Measurements from ENCODE around the gene RHOJ.

Gene RHOJ

DNA sequence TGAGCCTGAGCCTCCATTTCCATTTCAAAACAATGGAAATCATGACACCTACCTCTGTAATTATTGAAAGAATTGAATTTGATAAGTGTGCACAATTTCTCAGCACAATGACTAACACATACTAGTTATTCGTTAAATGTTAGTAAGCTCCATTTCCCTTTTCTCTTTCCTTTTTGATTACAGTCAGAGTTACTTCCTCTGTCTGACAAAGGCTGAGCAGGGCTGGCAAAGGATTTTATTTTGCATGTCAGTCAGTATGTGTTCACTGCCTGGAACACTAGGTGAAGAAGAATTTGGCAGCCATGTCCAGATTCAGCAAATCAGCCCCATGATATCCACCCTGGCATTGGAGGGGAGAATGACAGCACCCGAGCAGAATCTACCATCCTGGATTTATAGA, 12.2 kb upstream of the RHOJ start:
- no peak for DNase-seq (ENCODE audit: low spot score in 2 of 2)
- ATAC-seq (ENCODE audit: low read depth) = no peak
- H3K36me3 Mint-ChIP-seq = peaks cover 1% of the 10 kb centered on the region
- H3K9me3 Mint-ChIP-seq = peaks cover 5% of the 10 kb centered on the region
- no peak overlapping the region for H3K4me3 Mint-ChIP-seq
- no peaks in the 10 kb centered on the region for H3K4me1 Mint-ChIP-seq
- peaks cover 8% of the 10 kb centered on the region for H3K27me3 Mint-ChIP-seq
- H3K27ac Mint-ChIP-seq = no peak overlapping the region

DNA sequence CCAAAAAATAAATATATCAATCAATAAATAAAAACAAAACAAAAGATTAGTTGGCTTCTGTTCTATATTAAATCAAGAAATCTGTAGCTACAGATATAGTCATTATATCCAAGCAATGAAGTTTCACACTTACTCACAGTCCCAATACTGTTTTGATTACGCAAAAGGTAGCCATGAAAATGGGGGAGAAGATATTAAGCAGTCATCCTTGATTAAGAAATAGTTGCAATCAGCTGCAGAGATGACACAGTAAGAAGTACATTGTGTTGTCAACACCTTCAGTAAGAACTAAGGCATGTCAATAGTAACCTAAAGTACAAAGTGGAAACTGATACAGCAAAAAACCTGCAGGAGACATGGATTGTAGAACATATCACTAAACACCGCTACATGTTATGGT, 11.0 kb upstream of the RHOJ start:
- peaks cover 8% of the 10 kb centered on the region for H3K27me3 Mint-ChIP-seq
- H3K27ac Mint-ChIP-seq = no peak overlapping the region

DNA sequence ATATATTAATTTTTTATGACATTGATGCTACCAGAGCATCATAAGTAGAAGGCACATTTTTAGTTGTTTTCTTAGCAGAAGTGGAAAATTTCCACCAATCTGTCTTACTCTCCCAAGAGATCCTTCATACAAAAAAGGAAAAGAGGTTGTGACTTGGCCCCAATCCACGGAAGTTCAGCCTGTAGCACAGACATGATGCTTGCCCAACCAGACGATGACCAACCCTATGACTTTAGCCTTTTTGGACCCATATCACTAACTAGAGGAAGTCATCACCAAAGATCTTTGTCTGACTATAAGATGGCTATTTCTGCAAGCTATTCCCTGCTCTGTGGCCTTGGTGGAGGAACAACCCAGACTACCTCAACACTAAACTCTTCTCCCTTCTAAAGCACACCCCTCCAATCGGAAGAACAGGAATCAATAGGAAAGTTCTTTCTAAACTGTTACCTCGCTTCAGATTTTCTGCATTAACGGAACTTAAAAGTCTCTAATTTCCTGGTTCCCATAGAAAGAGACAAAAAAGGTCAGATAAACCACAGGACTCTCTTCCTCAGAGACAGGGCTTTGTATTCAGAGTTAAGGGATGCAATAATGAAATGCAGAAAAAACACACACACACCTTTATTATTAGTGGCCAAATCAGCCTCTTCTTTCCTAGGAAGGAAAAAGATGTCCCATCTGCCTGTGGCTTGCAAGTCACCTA, 4.1 kb upstream of the RHOJ start:
- ATAC-seq (ENCODE audit: low read depth) = no peak
- H3K36me3 Mint-ChIP-seq = no peaks in the 10 kb centered on the region
- peaks cover 2% of the 10 kb centered on the region for H3K9me3 Mint-ChIP-seq

More for the DNA sequence above, 11.0 kb upstream of the RHOJ start:
- Mint-ChIP-seq H3K4me1 (no peaks in the 10 kb centered on the region), H3K9me3 (peaks cover 5% of the 10 kb centered on the region), H3K4me3 (no peak overlapping the region), H3K36me3 (peaks cover 1% of the 10 kb centered on the region)
- ATAC-seq (ENCODE audit: low read depth) (no peak), DNase-seq (ENCODE audit: low spot score in 2 of 2) (no peak)

DNA sequence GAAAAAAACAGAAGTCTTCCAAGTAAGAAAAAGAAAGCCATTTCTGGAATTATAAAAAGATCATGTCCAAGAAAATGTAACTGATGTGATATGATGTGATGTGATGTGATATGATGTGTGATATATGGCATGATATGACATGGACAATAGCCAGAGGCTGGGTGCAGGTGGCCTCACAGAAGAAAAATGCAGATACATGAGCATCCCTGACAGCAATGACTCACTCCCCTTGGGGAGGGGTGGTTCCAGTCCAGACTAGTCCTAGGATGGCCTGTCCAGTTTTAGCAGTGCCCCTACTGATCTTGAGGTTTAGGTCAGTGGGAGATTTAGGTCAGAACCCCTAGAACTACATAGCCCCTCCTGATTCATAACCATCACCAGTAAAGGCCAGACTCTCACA, 3.5 kb upstream of the RHOJ start:
- Mint-ChIP-seq H3K4me3 (no peak overlapping the region), H3K27ac (no peak overlapping the region), H3K4me1 (no peaks in the 10 kb centered on the region), H3K9me3 (no peaks in the 10 kb centered on the region), H3K36me3 (no peaks in the 10 kb centered on the region), H3K27me3 (peaks cover 2% of the 10 kb centered on the region)
- no peak for DNase-seq (ENCODE audit: low spot score in 2 of 2)
- no peak for ATAC-seq (ENCODE audit: low read depth)

More for the DNA sequence above, 4.1 kb upstream of the RHOJ start:
- Mint-ChIP-seq H3K4me1 (no peaks in the 10 kb centered on the region), H3K27me3 (peaks cover 3% of the 10 kb centered on the region), H3K4me3 (no peak overlapping the region), H3K27ac (no peak overlapping the region)
- no peak for DNase-seq (ENCODE audit: low spot score in 2 of 2)

DNA sequence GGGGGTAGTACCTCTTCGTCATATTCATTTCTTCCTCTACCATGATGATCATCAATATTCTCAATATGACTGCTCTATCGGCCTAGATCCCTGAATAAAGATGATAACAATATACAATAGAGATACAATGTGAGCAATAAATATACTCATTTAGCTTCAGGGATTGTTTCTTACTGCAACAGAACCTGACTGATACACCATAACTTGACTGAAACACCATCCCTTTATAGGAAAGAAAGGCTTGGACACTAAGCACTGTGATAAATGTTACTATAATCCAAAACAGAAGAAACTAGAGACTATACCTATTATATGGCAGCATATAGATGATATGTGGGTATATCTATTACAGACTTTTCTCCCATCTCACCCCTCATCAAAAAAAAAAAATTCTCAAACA, 1.2 kb upstream of the RHOJ start:
- H3K4me3 Mint-ChIP-seq = no peak overlapping the region

DNA sequence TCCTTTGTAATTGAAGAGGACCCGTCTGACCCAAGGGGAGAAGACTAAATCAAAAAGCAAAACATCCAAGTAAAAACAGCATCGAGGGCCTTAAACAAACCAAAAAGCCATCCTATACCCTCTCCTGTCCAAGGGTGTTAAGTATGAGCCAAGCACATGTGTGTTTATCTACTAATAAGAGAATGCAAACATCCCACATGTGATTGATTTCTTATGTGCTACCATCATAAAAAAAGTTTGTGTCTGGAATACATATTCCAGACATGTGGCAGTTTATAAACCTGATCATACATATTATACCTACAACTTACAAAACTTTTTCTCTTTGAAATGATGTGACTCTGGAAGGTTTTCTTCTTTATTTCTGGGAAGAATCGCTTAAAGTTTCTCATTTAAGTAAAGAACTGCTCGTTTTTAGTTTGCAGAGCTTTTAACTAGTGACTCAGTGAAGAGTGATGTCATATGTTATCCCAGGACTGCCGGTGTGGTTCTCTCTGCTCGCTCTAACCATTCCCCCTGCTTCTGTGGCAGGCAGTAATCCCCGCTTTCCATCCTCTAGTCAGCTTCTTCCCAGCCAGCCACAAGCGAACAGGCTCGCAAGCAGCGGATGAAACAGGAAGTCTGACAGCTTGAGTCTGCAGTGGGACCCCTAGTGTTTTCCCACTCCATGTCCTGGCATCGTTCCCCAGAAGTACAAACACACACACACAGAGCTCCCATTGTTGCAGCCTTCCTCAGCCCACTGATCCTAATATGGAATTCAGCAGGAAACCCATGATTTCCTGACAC, 431 bp upstream of the RHOJ start:
- ATAC-seq (ENCODE audit: low read depth) (no peak), DNase-seq (ENCODE audit: low spot score in 2 of 2) (no peak)
- H3K36me3 Mint-ChIP-seq = no peaks in the 10 kb centered on the region
- H3K27me3 Mint-ChIP-seq = no peaks in the 10 kb centered on the region
- no peaks in the 10 kb centered on the region for H3K9me3 Mint-ChIP-seq
- no peak overlapping the region for H3K27ac Mint-ChIP-seq
- no peaks in the 10 kb centered on the region for H3K4me1 Mint-ChIP-seq
- no peak overlapping the region for H3K4me3 Mint-ChIP-seq

More for the DNA sequence above, 1.2 kb upstream of the RHOJ start:
- no peaks in the 10 kb centered on the region for H3K27me3 Mint-ChIP-seq
- no peak overlapping the region for H3K27ac Mint-ChIP-seq
- no peaks in the 10 kb centered on the region for H3K4me1 Mint-ChIP-seq
- ATAC-seq (ENCODE audit: low read depth) (no peak), DNase-seq (ENCODE audit: low spot score in 2 of 2) (no peak)
- H3K36me3 Mint-ChIP-seq = no peaks in the 10 kb centered on the region
- no peaks in the 10 kb centered on the region for H3K9me3 Mint-ChIP-seq

DNA sequence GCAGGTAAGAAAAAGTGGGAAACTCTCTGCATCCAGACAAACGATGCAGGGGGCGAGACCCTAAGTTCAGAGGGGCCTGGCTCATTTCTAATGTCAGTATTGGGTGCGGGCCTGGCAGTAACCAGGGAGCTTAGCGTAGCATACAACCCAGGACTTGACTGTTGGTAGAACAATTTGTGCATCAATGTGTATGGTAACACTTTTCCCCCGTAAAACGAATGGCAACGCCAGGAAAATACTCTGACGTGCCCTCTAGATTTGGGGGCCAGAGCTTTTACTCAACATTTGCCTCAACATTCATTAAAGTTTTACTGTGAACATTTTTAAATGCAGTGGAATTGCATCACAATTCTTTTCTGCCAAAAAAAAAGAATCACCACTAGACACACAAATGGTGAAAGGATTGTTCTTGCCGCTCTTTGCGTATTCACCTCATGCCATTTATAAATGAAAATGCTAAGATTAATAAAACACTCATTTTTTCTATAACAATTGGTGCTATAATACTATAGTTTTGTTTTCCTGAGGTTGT, 867 bp downstream of the RHOJ start:
- no peaks in the 10 kb centered on the region for H3K9me3 Mint-ChIP-seq
- no peaks in the 10 kb centered on the region for H3K4me1 Mint-ChIP-seq
- no peaks in the 10 kb centered on the region for H3K27me3 Mint-ChIP-seq
- H3K27ac Mint-ChIP-seq = no peak overlapping the region
- no peak overlapping the region for H3K4me3 Mint-ChIP-seq
- ATAC-seq (ENCODE audit: low read depth) = no peak
- no peak for DNase-seq (ENCODE audit: low spot score in 2 of 2)
- H3K36me3 Mint-ChIP-seq = no peaks in the 10 kb centered on the region

DNA sequence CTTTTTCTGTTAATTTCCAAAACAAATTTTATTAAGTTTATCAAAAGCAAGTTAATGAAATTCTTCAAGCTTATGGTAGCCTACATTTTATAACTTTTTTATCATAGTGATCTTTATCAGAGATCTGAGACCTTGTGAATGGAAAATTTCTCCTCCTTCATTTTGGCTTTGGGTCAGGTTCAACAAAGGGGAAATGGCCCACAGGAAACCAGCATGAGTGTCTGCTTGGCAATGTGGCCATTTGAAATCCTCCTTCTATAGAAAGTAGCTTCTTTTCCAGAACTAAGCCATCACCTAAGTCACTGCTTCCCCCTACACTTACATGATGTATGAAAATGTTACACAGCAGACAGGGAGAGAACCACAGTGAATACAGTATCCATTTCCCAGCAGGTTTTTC, 1.6 kb downstream of the RHOJ start:
- Mint-ChIP-seq H3K27ac (no peak overlapping the region), H3K4me1 (no peaks in the 10 kb centered on the region)
- ATAC-seq (ENCODE audit: low read depth) = no peak

DNA sequence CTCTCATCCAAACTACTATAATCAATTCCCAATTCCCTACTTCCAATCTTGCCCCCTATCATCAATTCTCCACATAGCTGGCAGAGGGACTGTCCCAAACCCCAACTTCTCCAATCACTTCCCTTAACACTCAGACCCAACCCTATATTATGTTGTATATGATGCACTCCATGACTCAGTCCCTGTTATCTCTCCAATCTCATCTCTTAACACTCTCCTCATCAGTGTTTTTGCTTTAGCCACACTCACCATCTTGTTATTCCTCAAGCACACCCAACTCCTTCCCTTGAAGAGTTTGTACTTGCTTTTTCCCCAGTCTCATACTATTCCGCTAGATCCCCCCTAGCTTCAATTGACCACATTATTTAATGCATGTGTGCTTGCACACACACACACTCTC, 4.9 kb downstream of the RHOJ start:
- DNase-seq (ENCODE audit: low spot score in 2 of 2) = no peak
- Mint-ChIP-seq H3K4me3 (no peak overlapping the region), H3K27ac (no peak overlapping the region), H3K27me3 (peaks cover 5% of the 10 kb centered on the region), H3K36me3 (no peaks in the 10 kb centered on the region), H3K4me1 (no peaks in the 10 kb centered on the region), H3K9me3 (no peaks in the 10 kb centered on the region)
- no peak for ATAC-seq (ENCODE audit: low read depth)

More for the DNA sequence above, 1.6 kb downstream of the RHOJ start:
- no peaks in the 10 kb centered on the region for H3K36me3 Mint-ChIP-seq
- H3K27me3 Mint-ChIP-seq = peaks cover 3% of the 10 kb centered on the region
- H3K4me3 Mint-ChIP-seq = no peak overlapping the region
- no peak for DNase-seq (ENCODE audit: low spot score in 2 of 2)
- no peaks in the 10 kb centered on the region for H3K9me3 Mint-ChIP-seq

DNA sequence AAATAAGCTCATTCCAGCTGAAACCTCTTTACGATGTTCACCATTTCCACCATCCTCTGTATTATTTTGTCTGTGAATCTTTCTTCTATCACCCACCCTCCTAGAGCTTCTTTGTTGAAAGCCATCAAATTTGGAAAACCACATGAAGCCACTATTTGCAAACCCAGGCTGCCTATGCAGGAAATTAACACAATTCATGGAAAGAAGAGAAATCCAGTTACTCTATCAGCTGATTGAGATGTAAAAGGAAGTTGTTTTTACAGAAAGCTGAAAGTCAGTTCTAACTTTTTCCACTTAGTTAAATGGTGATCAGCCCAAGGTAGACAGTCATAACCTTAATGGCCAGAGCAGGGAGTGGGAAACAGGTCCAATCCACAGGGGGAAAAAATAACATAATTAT, 6.6 kb downstream of the RHOJ start:
- no peak overlapping the region for H3K27ac Mint-ChIP-seq
- H3K27me3 Mint-ChIP-seq = peaks cover 5% of the 10 kb centered on the region
- ATAC-seq (ENCODE audit: low read depth) (no peak), DNase-seq (ENCODE audit: low spot score in 2 of 2) (no peak)
- H3K9me3 Mint-ChIP-seq = no peaks in the 10 kb centered on the region
- H3K4me1 Mint-ChIP-seq = no peaks in the 10 kb centered on the region
- H3K4me3 Mint-ChIP-seq = no peak overlapping the region
- H3K36me3 Mint-ChIP-seq = no peaks in the 10 kb centered on the region

DNA sequence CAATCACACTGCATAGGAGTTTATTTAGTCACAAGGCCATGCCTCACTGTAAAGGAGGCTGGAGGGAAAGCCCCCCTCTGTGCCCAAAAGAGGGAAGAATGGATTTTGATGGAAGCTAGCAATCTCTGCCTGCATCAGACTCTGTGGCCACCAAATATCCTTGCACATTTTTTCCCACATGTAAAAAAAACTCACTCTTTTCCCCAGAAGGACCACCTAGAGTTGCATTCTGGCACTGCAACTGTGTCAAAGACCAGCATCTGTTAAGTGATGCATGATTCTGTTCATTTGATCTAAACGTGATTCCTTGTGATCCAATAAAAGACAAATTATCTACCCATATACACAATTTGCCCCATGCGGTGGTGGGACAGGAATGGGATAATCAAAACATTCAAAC, 8.0 kb downstream of the RHOJ start:
- ATAC-seq (ENCODE audit: low read depth) = no peak
- H3K4me3 Mint-ChIP-seq = no peak overlapping the region
- no peaks in the 10 kb centered on the region for H3K9me3 Mint-ChIP-seq
- peaks cover 5% of the 10 kb centered on the region for H3K27me3 Mint-ChIP-seq
- no peak overlapping the region for H3K27ac Mint-ChIP-seq
- no peak for DNase-seq (ENCODE audit: low spot score in 2 of 2)
- H3K4me1 Mint-ChIP-seq = no peaks in the 10 kb centered on the region
- H3K36me3 Mint-ChIP-seq = no peaks in the 10 kb centered on the region

DNA sequence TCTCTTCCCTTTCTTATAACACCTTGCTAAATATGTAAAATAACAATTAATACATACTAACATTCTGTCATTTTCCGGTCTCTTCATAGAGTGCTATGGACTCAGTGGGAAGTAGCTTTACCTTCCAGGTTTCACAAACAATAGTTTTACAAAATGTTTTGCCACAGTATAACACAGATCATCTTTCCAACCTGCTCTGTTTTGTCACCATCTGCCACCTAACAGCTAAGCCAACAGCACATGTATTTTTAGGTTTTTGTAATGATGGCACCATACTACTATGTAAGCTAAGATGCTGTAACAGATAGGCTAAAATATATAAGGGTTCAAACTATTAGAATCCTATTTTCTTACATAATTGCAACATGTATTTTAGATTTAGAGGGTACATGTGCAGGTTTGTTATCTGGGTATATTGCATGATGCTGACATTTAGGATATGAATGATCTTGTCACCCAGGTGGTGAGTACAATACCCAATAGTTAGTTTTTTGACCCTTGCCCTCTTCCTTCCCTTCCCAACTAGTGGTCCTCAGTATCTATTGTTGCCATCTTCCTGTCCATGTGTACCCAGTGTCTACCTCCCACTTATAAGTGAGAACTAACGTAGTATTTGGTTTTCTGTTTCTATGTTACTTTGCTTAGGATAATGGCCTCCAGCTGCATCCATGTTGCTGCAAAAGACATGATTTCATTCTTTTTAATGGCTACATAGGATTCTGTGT, 8.7 kb downstream of the RHOJ start:
- Mint-ChIP-seq H3K27me3 (peaks cover 5% of the 10 kb centered on the region), H3K4me3 (no peak overlapping the region), H3K4me1 (no peaks in the 10 kb centered on the region), H3K9me3 (no peaks in the 10 kb centered on the region), H3K27ac (no peak overlapping the region), H3K36me3 (no peaks in the 10 kb centered on the region)
- DNase-seq (ENCODE audit: low spot score in 2 of 2) (no peak), ATAC-seq (ENCODE audit: low read depth) (no peak)

DNA sequence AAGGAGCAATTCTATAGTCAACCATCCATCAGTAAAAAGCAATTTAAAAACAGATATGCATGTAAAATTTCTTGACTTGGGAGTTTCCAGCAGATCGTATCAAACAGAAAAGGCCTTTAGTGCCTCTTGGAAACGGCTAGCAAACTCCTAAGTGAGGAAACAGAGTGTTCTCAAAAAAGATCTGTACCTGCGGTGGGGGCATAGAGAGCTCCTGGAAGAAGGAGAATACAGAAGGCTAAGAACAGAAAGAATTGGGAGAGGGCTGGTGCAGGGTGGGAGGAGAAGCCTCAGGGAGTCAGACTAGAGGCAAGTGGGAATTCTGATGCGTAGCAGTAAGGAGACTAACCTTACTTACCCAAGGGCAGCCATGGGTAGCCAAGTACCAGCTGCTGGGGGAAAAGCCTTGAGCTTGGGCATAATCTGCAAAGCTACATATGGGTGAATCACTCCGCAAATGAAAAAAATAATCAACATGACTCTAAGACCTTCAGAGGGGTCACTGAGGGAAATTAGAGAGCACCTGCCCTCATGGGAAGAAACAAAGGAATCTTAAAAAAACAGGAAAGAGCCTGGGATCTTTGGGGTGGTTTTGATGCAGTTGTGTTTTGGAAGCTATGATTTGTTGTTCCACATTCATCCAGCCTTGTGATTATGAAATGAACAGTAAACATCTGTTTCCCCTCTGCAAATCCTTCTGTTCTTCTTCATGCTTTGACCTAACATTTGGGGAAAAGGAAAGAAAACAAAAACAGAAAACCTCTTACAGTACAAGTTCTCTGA, 10.4 kb downstream of the RHOJ start:
- H3K4me3 Mint-ChIP-seq = no peak overlapping the region
- ATAC-seq (ENCODE audit: low read depth) (no peak), DNase-seq (ENCODE audit: low spot score in 2 of 2) (no peak)
- H3K27ac Mint-ChIP-seq = no peak overlapping the region
- H3K4me1 Mint-ChIP-seq = no peaks in the 10 kb centered on the region
- no peaks in the 10 kb centered on the region for H3K36me3 Mint-ChIP-seq
- no peaks in the 10 kb centered on the region for H3K9me3 Mint-ChIP-seq
- peaks cover 8% of the 10 kb centered on the region for H3K27me3 Mint-ChIP-seq

All from memory B cell (primary cell).